IPS-NIHi7 (cell line): Measurements from ENCODE around the gene WASF3.
A peak's percentile ranks its signal among the peaks of the same experiment; 100 is the strongest.

Source experiments
- DNase-seq: peaks from one replicate; pipeline ENCODE4 v3.0.0; 2012; ENCODE audit warnings: mixed read lengths; ENCODE audit errors: extremely low spot score

The WASF3 gene

GRCh38 chr13:26557393-26558073, at the start of gene WASF3:
Gene WASF3, plus strand, starts transcription at chr13:26557683. Its CDS starts 84,588 bp downstream, at chr13:26642271.
- peak; percentile 100 for DNase-seq

DNA sequence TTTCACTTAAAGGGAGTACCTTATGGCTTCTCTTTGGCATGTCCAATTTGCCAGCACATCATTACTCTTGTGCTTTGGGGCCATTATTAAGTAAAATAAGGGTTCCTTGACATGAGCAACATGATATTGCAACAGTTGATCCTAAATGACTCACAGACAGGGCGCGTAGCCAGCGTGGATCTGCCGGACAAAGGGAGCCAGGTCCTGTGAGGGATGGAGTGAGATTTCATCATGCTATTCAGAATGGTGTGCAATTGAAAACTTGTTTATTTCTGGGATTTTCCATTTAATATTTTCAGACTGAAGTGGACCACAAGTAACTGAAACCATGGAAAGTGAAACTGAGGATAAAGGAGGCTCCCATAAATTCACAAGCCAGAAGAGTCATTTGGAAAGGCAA, 48.6 kb upstream of the WASF3 start:
- DNase-seq = no peak

- no peak for DNase-seq
These were observed 48.0 kb upstream of the WASF3 start for GRCh38 chr13:26509491-26509890.

DNA sequence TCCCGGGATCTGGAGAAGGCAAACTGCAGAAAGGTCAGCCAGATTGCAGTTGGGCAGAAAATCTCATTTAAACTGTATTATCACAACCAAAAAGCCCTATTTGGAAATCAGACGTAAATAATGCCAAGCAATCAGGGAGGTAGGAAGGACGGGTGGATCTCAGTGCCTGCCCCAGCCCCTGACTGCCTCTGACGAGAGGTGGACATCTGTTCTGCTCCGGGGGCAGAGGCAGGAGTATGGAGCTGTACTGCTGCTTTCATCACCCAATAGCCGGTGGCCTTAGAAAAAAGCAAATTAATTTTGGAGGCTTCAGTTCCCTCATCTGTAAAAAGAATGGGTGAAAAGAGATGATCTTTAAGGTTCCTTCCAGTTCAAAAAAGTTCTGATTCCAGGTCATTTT, 43.6 kb upstream of the WASF3 start:
- no peak for DNase-seq

- no peak for DNase-seq
These were observed 41.8 kb upstream of the WASF3 start for GRCh38 chr13:26515721-26516120.

DNA sequence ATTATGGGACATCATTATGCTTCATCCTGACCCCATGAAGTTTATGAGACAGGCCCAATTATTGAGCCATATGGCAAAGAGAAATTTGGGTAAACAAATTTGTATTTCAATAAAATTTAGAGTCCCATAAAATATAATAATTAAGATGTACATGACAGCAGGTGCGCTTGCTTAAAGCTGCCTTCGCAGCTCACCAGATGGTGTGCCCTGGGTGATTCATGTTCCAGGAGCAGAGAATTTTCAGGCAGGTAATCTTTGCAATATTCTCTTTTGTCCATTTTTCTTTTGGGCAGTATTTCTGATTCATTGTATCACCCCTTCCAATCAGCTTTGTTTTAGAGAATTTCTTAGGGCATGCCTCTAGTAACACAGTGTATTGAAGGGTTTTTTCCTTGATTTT, 39.5 kb upstream of the WASF3 start:
- DNase-seq = no peak

- no peak for DNase-seq
These were observed 39.0 kb upstream of the WASF3 start for GRCh38 chr13:26518451-26518959.

DNA sequence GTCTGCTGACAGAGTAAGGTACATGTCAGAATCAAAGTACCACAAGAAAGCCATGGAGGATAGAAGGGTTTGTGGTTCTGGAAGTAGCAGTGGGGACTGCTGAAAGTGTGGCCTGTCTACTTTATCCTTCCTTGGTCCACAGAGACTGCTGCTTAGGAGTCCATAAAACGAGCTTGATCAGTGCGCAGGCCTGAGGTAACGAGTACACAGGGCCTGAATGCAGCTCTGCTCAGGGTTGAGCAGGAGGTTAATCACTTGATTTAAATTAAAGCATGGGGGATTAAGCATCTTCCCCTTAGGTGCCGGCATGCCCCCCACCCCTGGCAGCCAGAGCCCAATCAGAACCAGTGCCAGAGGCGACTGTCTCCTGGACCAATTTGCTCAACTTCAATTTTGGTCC, 34.9 kb upstream of the WASF3 start:
- no peak for DNase-seq

DNA sequence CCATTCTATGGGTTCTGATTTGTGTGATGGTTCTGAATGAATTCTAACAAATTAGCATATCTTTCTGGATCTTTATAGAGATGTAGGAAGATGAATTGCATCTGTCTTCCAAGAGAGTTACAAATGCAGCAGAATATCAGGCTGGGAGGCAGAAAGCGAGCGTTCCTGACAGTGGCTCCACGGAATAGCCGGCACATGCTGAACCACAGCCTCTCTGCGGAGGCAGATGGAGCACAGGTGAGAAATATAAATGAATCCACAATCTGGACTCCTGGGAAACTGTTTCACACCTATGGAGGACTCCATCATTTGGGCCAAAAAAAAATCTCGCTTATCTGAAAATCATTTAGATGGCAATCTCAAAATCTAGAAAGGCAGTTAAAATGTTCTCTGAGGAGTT, 34.5 kb upstream of the WASF3 start:
- no peak for DNase-seq

DNA sequence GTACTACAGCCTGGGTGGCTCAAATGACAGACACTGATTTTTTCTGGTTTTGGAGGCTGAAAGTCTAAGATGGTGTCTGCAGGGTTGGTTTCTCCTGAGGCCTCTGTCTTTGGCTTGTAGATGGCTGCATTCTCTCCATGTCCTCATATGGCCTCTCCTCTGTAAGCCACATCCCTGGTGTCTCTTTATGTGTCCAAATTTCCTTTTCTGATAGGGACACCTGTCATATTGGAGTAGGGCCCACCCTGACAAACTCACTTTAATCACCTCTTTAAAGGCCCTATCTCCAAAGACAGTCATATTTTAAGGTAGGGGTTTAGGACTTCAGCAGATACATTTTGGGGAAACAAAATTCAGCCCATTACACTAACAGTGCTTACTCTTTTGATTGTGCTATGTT, 32.0 kb upstream of the WASF3 start:
- DNase-seq = no peak

- DNase-seq = no peak
These were observed 30.7 kb upstream of the WASF3 start for GRCh38 chr13:26526702-26527216.

- no peak for DNase-seq
These were observed 29.0 kb upstream of the WASF3 start for GRCh38 chr13:26528527-26528926.

DNA sequence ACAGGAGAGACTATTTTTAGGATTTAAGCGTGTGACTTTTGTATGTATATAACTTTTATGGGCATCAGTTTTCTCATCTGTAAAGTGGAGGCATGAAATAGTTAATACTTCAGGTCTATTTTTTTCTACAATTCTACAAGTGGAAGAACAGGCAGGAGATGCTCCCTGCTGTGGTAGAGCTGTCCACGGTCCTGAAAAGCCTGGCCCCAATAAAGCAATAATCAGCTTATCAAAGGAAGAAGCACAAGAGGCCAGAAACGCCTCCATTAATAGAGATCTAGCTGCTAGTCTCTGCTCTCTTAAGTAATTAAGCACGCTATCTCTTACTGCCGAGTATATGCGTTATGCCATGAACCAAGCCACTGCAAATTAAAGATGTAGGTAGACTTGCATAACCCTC, 28.0 kb upstream of the WASF3 start:
- peak; percentile 75 for DNase-seq

GRCh38 chr13:26531742-26532141, 25.7 kb upstream of the WASF3 start:
- DNase-seq = no peak

GRCh38 chr13:26534036-26534726, 23.3 kb upstream of the WASF3 start:
- no peak for DNase-seq

DNA sequence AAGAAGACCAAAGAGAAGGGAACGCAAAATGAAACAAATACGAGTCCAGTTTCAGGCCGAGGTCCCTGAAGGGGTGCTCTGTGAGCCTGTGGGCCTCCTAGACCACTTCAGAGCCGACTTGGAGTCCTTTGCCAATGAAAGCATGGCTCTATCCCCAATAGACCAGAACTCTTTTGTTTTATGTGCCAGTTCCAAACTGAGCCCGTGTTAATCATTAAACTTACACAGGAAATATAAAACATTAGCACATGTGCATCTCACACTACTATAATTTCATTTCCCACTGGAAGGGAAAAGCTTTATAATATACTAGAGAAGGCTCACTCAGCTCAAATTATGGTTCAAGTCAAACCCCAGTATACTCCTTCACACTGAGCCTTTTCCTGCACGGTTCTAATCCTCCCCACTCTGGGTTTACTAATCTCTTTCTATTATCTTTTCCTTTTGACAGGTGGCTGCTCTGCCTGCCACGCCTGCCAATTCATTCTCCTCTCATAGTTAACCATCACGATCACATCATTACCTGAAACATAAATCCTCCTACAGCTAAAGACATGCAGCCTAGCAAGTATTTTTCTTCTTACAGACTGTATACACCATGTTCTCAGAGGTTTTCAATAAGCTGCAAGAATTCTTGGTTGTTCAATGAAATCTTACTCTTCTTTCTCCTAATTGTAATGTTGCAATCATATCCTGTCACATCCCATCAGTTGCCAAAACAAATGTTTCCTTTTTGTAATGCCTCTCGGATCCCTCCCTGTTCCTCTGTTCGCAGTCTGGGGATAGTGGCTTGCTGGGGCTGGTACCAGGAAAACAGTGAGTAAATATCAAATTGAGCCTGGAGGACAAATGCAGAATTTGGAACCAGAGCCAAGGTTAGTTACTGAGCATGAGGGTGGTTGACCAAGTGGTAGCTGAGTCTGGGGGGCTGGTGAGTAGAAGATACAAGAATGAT, 18.8 kb upstream of the WASF3 start:
- no peak for DNase-seq

GRCh38 chr13:26539738-26540292, 17.7 kb upstream of the WASF3 start:
- DNase-seq = no peak

DNA sequence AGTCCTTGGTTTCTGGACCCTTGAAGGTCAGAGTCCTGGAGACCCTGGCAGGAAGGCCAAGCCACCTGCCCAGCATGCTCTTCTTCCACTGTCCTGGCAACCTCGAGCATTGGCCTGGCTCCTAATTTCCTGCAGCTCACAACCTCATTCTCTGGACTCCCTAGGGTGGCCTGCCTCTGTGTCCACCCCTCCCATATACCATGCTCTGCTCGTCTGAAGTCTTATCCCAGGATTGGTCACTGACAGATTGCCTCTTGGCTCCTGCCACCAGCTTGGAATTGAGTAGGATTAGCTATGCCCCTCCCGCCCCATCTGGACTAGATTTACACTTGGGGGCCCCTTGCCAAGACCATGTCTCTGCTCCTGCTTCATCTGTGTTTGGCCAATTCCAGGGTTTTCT, 17.1 kb upstream of the WASF3 start:
- no peak for DNase-seq

DNA sequence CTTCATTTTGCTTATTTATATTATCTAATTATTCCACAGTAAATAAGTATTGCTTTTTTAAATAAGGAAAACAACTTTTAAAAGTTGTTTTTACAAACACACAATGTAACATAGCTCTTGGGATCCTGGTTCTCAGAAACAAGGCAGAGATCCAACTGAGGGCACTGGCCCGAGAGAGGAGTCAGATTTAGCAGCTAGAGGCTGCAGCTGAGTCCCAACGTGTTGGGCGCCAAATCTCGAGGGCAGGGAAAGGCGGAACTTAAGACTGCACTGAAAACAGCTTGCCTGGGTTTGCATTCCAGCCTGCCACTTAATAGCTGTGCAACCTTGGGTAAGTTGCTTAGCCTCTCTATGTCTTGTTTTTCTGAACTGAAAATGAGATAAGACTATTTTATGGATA, 16.4 kb upstream of the WASF3 start:
- no peak for DNase-seq

GRCh38 chr13:26541678-26542568, 15.6 kb upstream of the WASF3 start:
- no peak for DNase-seq

GRCh38 chr13:26544707-26545106, 12.8 kb upstream of the WASF3 start:
- DNase-seq = no peak
